Measurements from ENCODE around the gene USP50. TPM values are rescaled to one million over a fixed set of nuclear protein-coding genes. Genes with fewer than 3 reads are reported as not detected.

Gene USP50
- polyA plus RNA-seq, 1 of the 3 experiments (the other 2 are of a cell fraction), result not detected

DNA sequence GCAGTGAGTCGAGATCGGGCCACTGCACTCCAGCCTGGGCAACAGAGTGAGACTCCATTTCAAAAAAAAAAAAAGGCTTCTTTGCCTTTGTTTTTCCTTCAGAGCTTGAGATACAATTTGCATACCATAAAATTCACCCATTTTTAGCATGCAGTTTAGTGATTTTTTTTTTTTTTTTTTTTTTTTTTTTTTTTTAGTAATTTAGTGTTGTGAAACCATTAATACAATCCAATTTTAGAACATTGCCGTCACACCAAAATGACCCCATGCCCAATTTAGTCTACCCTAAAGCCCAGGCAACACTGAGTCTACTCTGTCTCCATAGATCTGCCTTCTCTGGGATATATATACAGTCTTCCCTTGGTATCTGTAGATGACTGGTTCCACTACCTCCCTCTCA, 61.1 kb downstream of the USP50 start:
- TF ChIP-seq, protein P1, sequence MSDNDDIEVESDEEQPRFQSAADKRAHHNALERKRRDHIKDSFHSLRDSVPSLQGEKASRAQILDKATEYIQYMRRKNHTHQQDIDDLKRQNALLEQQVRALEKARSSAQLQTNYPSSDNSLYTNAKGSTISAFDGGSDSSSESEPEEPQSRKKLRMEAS (IDR thresholded peaks at IDR 0.05; ENCODE audit: low read depth), result no peak
- no peak for TF ChIP-seq POLR2AphosphoS5 (IDR thresholded peaks at IDR 0.05; ENCODE audit: low read depth, low read length)
- TF ChIP-seq JUND (IDR thresholded peaks at IDR 0.05), result no peak
- TF ChIP-seq ELF1 (IDR thresholded peaks at IDR 0.05), result no peak
- no peak for TF ChIP-seq FOXJ3 (CRISPR knock-in tag; IDR thresholded peaks at IDR 0.05)
- TF ChIP-seq MEF2A (IDR thresholded peaks at IDR 0.05; ENCODE audit: borderline replicate concordance, low read depth), result no peak
- no peak for TF ChIP-seq TAF1 (IDR thresholded peaks at IDR 0.05; ENCODE audit: borderline replicate concordance, low read depth, low read length)
- no peak for TF ChIP-seq SIN3A (IDR thresholded peaks at IDR 0.05; ENCODE audit: borderline replicate concordance, low read depth, low read length)
- no peak for TF ChIP-seq NRF1 (IDR thresholded peaks at IDR 0.05; ENCODE audit: low read depth, low read length)
- TF ChIP-seq, protein P2, sequence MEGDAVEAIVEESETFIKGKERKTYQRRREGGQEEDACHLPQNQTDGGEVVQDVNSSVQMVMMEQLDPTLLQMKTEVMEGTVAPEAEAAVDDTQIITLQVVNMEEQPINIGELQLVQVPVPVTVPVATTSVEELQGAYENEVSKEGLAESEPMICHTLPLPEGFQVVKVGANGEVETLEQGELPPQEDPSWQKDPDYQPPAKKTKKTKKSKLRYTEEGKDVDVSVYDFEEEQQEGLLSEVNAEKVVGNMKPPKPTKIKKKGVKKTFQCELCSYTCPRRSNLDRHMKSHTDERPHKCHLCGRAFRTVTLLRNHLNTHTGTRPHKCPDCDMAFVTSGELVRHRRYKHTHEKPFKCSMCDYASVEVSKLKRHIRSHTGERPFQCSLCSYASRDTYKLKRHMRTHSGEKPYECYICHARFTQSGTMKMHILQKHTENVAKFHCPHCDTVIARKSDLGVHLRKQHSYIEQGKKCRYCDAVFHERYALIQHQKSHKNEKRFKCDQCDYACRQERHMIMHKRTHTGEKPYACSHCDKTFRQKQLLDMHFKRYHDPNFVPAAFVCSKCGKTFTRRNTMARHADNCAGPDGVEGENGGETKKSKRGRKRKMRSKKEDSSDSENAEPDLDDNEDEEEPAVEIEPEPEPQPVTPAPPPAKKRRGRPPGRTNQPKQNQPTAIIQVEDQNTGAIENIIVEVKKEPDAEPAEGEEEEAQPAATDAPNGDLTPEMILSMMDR (IDR thresholded peaks at IDR 0.05), result no peak
- TF ChIP-seq TCF12 (IDR thresholded peaks at IDR 0.05), result no peak
- no peak for TF ChIP-seq RFX5 (IDR thresholded peaks at IDR 0.05; ENCODE audit: low read length)
- no peak for TF ChIP-seq RCOR1 (IDR thresholded peaks at IDR 0.05; ENCODE audit: low read length)
- TF ChIP-seq, protein P3, sequence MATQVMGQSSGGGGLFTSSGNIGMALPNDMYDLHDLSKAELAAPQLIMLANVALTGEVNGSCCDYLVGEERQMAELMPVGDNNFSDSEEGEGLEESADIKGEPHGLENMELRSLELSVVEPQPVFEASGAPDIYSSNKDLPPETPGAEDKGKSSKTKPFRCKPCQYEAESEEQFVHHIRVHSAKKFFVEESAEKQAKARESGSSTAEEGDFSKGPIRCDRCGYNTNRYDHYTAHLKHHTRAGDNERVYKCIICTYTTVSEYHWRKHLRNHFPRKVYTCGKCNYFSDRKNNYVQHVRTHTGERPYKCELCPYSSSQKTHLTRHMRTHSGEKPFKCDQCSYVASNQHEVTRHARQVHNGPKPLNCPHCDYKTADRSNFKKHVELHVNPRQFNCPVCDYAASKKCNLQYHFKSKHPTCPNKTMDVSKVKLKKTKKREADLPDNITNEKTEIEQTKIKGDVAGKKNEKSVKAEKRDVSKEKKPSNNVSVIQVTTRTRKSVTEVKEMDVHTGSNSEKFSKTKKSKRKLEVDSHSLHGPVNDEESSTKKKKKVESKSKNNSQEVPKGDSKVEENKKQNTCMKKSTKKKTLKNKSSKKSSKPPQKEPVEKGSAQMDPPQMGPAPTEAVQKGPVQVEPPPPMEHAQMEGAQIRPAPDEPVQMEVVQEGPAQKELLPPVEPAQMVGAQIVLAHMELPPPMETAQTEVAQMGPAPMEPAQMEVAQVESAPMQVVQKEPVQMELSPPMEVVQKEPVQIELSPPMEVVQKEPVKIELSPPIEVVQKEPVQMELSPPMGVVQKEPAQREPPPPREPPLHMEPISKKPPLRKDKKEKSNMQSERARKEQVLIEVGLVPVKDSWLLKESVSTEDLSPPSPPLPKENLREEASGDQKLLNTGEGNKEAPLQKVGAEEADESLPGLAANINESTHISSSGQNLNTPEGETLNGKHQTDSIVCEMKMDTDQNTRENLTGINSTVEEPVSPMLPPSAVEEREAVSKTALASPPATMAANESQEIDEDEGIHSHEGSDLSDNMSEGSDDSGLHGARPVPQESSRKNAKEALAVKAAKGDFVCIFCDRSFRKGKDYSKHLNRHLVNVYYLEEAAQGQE (IDR thresholded peaks at IDR 0.05; ENCODE audit: low read depth, low read length), result no peak
- no peak for TF ChIP-seq NFIC (IDR thresholded peaks at IDR 0.05; ENCODE audit: borderline replicate concordance)
- no peak for TF ChIP-seq MXI1 (IDR thresholded peaks at IDR 0.05; ENCODE audit: low read depth, low read length)
- TF ChIP-seq, protein P4, sequence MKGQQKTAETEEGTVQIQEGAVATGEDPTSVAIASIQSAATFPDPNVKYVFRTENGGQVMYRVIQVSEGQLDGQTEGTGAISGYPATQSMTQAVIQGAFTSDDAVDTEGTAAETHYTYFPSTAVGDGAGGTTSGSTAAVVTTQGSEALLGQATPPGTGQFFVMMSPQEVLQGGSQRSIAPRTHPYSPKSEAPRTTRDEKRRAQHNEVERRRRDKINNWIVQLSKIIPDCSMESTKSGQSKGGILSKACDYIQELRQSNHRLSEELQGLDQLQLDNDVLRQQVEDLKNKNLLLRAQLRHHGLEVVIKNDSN (IDR thresholded peaks at IDR 0.05; ENCODE audit: borderline replicate concordance, low read depth), result no peak
- TF ChIP-seq, protein P5, sequence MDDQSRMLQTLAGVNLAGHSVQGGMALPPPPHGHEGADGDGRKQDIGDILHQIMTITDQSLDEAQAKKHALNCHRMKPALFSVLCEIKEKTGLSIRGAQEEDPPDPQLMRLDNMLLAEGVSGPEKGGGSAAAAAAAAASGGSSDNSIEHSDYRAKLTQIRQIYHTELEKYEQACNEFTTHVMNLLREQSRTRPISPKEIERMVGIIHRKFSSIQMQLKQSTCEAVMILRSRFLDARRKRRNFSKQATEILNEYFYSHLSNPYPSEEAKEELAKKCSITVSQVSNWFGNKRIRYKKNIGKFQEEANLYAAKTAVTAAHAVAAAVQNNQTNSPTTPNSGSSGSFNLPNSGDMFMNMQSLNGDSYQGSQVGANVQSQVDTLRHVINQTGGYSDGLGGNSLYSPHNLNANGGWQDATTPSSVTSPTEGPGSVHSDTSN (IDR thresholded peaks at IDR 0.05), result no peak
- no peak for TF ChIP-seq YY1 (IDR thresholded peaks at IDR 0.05; ENCODE audit: low read depth)
- no peak for TF ChIP-seq EP300 (IDR thresholded peaks at IDR 0.05; ENCODE audit: borderline replicate concordance in 1 of 2, low read depth in 1 of 2, low read length in 1 of 2)
- WGBS (ENCODE audit: low lambda C conversion rate), result 90% methylated on average over 3 of the region's 3 CpGs

More for the DNA sequence above, 61.1 kb downstream of the USP50 start:
- CTCF ChIA-PET, result no interaction called here
- Histone ChIP-seq H2AFZ (ENCODE audit: low read depth) (no peak overlapping the region), H3K4me1 (ENCODE audit: control insufficient read depth in 1 of 2, insufficient read depth in 2 of 2, low read depth in 1 of 2, low read length in 1 of 2) (no peaks in the 10 kb centered on the region), H3K27ac (ENCODE audit: low read depth in 2 of 2, low read length in 1 of 2) (no peak overlapping the region), H3K4me2 (no peak overlapping the region), H3K27me3 (ENCODE audit: insufficient read depth) (no peaks in the 10 kb centered on the region), H3K36me3 (replicated peaks in 1 of 2; ENCODE audit: control insufficient read depth in 1 of 2, insufficient read depth in 2 of 2, low read length in 1 of 2) (peaks cover 59 to 69% of the 10 kb centered on the region in 2 experiments), H3K79me2 (ENCODE audit: insufficient read depth) (no peaks in the 10 kb centered on the region), H3K9me2 (no peaks in the 10 kb centered on the region), H4K20me1 (ENCODE audit: insufficient read depth) (no peaks in the 10 kb centered on the region), H3F3A (replicated peaks; ENCODE audit: insufficient read depth) (peaks cover 9% of the 10 kb centered on the region), H3K9ac (no peak overlapping the region), H3K9me3 (no peaks in the 10 kb centered on the region), H3K4me3 (ENCODE audit: low read depth in 2 of 2, low read length in 1 of 2) (no peak overlapping the region)
- no peak for DNase-seq
- POLR2A ChIA-PET, result no interaction called here
